HFFc6 (cell line): ENCODE results near the gene BBS12. TPM values are rescaled to one million over a fixed set of nuclear protein-coding genes. Genes with fewer than 3 reads are reported as not detected.

Experiments used
- DNase-seq: peaks from one replicate; pipeline ENCODE4 v3.0.0-alpha.2; 2018
- H3K27ac Mint-ChIP-seq: 2 replicates; pipeline ENCODE4 v1.8.0; 2020; ENCODE audit warnings: mild to moderate bottlenecking, mixed read lengths
- H3K27me3 Mint-ChIP-seq: 2 replicates; pipeline ENCODE4 v1.8.0; 2021; ENCODE audit warnings: mild to moderate bottlenecking, moderate library complexity, mixed read lengths; ENCODE audit not compliant: insufficient read depth
- H3K36me3 Mint-ChIP-seq: 2 replicates; pipeline ENCODE4 v1.8.0; 2021; ENCODE audit warnings: low read depth, mixed read lengths
- H3K4me1 Mint-ChIP-seq: 2 replicates; pipeline ENCODE4 v1.8.0; 2020; ENCODE audit warnings: low read depth, mixed read lengths
- H3K4me3 Mint-ChIP-seq: 2 replicates; pipeline ENCODE4 v1.8.0; 2020; ENCODE audit warnings: mild to moderate bottlenecking, moderate library complexity, mixed read lengths
- H3K9me3 Mint-ChIP-seq: 2 replicates; pipeline ENCODE4 v1.8.0; 2020; ENCODE audit warnings: mild to moderate bottlenecking, mixed read lengths
- total RNA-seq, 6 experiments: library from RNA; stranded (reverse); fragmentation: NEBNext Ultra II Directional; extraction: Animal tissue kit (Norgen Biotek cat#: 25700); gene quantifications; 2 replicates in 1 of 6; 3 replicates in 5 of 6; pipeline ENCODE4 v1.2.3, GENCODE V29; 2021
- TF ChIP-seq, protein P1 (sequence below): fragments of 200-600 bp; sonication (generic); IDR thresholded peaks from 2 replicates; pipeline ENCODE4 v1.5.0; 2021; ENCODE audit warnings: antibody characterized with exemption, mild to moderate bottlenecking

BBS12 gene
- total RNA-seq, 6 experiments from 2014 or later, result 2.0 to 3.1 (median 2.4) TPM

DNA sequence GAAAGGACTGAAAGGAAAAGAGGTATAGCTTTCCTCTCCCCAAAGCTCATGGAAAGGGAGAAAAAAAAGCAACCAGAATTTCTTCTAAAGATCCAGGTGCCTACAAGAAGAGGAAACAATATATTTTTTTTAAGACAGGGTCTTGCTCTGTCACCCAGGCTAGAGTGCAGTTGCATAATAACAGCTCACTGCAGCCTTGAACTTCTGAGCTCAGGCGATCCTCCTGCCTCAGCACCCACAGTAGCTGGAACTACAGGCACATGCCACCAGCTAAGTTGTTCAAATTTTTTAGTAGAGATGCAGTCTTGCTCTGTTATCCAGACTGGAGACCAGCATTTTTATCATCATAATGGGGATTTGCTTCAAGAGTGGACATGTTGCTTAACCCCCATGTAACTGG, 30.5 kb upstream of the BBS12 start:
- Mint-ChIP-seq H3K27me3 (peaks cover 9% of the 10 kb centered on the region), H3K36me3 (no peaks in the 10 kb centered on the region), H3K4me3 (no peak overlapping the region), H3K4me1 (peaks cover 13% of the 10 kb centered on the region; the same call in 1 of the 2 replicates), H3K9me3 (no peaks in the 10 kb centered on the region), H3K27ac (no peak overlapping the region)
- TF ChIP-seq, protein P1, sequence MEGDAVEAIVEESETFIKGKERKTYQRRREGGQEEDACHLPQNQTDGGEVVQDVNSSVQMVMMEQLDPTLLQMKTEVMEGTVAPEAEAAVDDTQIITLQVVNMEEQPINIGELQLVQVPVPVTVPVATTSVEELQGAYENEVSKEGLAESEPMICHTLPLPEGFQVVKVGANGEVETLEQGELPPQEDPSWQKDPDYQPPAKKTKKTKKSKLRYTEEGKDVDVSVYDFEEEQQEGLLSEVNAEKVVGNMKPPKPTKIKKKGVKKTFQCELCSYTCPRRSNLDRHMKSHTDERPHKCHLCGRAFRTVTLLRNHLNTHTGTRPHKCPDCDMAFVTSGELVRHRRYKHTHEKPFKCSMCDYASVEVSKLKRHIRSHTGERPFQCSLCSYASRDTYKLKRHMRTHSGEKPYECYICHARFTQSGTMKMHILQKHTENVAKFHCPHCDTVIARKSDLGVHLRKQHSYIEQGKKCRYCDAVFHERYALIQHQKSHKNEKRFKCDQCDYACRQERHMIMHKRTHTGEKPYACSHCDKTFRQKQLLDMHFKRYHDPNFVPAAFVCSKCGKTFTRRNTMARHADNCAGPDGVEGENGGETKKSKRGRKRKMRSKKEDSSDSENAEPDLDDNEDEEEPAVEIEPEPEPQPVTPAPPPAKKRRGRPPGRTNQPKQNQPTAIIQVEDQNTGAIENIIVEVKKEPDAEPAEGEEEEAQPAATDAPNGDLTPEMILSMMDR, result no peak
- no peak for DNase-seq

GRCh38 chr4:122702939-122703338, 29.6 kb upstream of the BBS12 start:
- H3K4me1 Mint-ChIP-seq, result peaks cover 13% of the 10 kb centered on the region; the same call in 1 of the 2 replicates
- no peak overlapping the region for H3K4me3 Mint-ChIP-seq
- no peak overlapping the region for H3K27ac Mint-ChIP-seq
- TF ChIP-seq, protein P1, result no peak
- no peaks in the 10 kb centered on the region for H3K36me3 Mint-ChIP-seq
- no peak for DNase-seq
- H3K27me3 Mint-ChIP-seq, result peaks cover 9% of the 10 kb centered on the region
- no peaks in the 10 kb centered on the region for H3K9me3 Mint-ChIP-seq

DNA sequence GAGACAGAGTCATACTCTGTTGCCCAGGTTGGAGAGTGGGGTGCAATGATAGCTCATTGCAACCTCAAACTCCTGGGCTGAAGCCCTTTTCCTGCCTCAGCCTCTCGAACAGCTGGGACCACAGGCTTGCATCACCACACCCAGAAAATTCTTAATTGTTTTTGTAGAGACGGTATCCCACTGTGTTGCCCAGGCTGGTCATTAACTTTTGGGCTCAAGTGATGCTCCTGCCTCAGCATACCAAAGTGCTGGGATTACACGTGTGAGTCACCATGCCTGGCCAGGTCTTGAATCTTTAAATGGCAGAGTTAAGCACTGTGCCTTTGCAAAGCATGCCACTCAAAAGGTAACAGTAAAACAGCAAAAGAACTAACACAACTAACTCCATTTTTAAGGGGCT, 28.6 kb upstream of the BBS12 start:
- Mint-ChIP-seq H3K9me3 (no peaks in the 10 kb centered on the region), H3K27me3 (peaks cover 9% of the 10 kb centered on the region), H3K4me1 (peaks cover 13% of the 10 kb centered on the region; the same call in 1 of the 2 replicates), H3K27ac (no peak overlapping the region), H3K4me3 (no peak overlapping the region), H3K36me3 (no peaks in the 10 kb centered on the region)
- no peak for DNase-seq
- TF ChIP-seq, protein P1, result no peak

DNA sequence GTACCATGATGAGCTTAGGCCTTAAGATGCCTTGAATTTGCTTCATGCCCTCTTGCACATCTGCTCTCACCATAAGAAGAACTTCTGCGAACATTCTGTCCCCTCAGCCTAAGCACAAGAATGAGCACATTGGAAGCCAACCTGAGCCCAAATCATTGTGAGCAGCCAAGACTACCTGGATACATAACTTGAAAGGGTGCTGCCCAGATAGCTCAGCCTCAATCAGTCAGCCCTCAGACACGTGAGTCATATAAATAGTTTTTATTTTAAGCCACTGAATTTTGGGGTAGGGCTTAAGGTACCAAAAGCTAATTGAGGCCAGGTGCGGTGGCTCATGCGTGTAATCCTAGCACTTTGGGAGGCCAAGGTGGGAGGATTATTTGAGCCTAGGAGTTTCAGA, 27.5 kb upstream of the BBS12 start:
- H3K9me3 Mint-ChIP-seq, result no peaks in the 10 kb centered on the region
- H3K4me1 Mint-ChIP-seq, result peaks cover 11% of the 10 kb centered on the region
- H3K4me3 Mint-ChIP-seq, result no peak overlapping the region
- H3K27ac Mint-ChIP-seq, result no peak overlapping the region
- peaks cover 9% of the 10 kb centered on the region for H3K27me3 Mint-ChIP-seq
- TF ChIP-seq, protein P1, result no peak
- H3K36me3 Mint-ChIP-seq, result no peaks in the 10 kb centered on the region
- no peak for DNase-seq

- Mint-ChIP-seq H3K4me3 (no peak overlapping the region), H3K27ac (no peak overlapping the region), H3K9me3 (no peaks in the 10 kb centered on the region), H3K4me1 (peaks cover 11% of the 10 kb centered on the region), H3K36me3 (no peaks in the 10 kb centered on the region), H3K27me3 (peaks cover 6% of the 10 kb centered on the region)
- TF ChIP-seq, protein P1, result no peak
- no peak for DNase-seq
These were observed 26.9 kb upstream of the BBS12 start for GRCh38 chr4:122705547-122706117.
